B cell (primary cell): ENCODE results near the gene PIK3C2G. TPM values are rescaled to one million over a fixed set of nuclear protein-coding genes. Genes with fewer than 3 reads are reported as not detected.
"Not testable (repeated sequence)": the region's sequence is repeated elsewhere in the genome, so short reads cannot be mapped to it uniquely, and the experiment has no call there.

Experiments used
- ATAC-seq: fragments of 200-7000 bp; cut with Tn5 transposase; one replicate; pipeline ENCODE4 v1.10.0; 2021; ENCODE audit warnings: low read depth, mild to moderate bottlenecking, moderate number of reproducible peaks, moderate library complexity
- CTCF ChIA-PET: fragments of 350-600 bp; sonication (Branson Sonifier 250); formaldehyde crosslinking; loops from one replicate; lab custom pipeline; 2021; ENCODE audit warnings: antibody characterized with exemption, inconsistent platforms; lab: Charles Lee
- POLR2A ChIA-PET: fragments of 350-600 bp; sonication (Branson Sonifier 250); formaldehyde crosslinking; loops from one replicate; lab custom pipeline; 2021; ENCODE audit warnings: antibody characterized with exemption; lab: Charles Lee
- DNase-seq: peaks from one replicate; pipeline ENCODE4 v3.0.0; 2013
- H2AFZ ChIP-seq: 2 replicates; pipeline ENCODE4 v1.6.1; 2012; ENCODE audit warnings: mild to moderate bottlenecking, low read depth, low read length; ENCODE audit not compliant: insufficient read depth, poor library complexity, severe bottlenecking
- H3K27ac ChIP-seq, 2 donors: 1 replicate in 1 of 2; 2 replicates in 1 of 2; pipeline ENCODE4 v1.5.1; 2012 to 2013; ENCODE audit warnings: low read length in 2 of 2, mild to moderate bottlenecking in 2 of 2, moderate library complexity in 1 of 2
- H3K27me3 ChIP-seq, 4 experiments: fragments of 200-600 bp in 1 of 4; sonication (generic) in 1 of 4; replicated peaks in 1 of 4; 1 replicate in 2 of 4; 2 replicates in 2 of 4; pipeline versions ENCODE4 v1.6.1 to v1.7.0; 2013 to 2016; ENCODE audit warnings: low read length in 3 of 4, mild to moderate bottlenecking in 2 of 4, mixed read lengths in 1 of 4, moderate library complexity in 1 of 4; ENCODE audit not compliant: insufficient read depth in 4 of 4, control insufficient read depth in 3 of 4; ENCODE audit errors: control extremely low read depth in 1 of 4
- H3K36me3 ChIP-seq, 2 experiments: replicated peaks in 1 of 2; 1 replicate in 1 of 2; 2 replicates in 1 of 2; pipeline versions ENCODE4 v1.6.1 to v1.7.1; 2013; ENCODE audit warnings: low read length in 1 of 2; ENCODE audit not compliant: insufficient read depth in 2 of 2, control insufficient read depth in 1 of 2; ENCODE audit errors: control extremely low read depth in 1 of 2, extremely low read depth in 1 of 2
- H3K4me1 ChIP-seq, 2 donors: fragments of 200-600 bp in 1 of 2; sonication (generic) in 1 of 2; 1 replicate in 1 of 2; 2 replicates in 1 of 2; pipeline versions ENCODE4 v1.5.1 to v1.6.1; 2013 to 2017; ENCODE audit warnings: low read length in 2 of 2; ENCODE audit not compliant: control insufficient read depth in 2 of 2, insufficient read depth in 2 of 2
- H3K4me2 ChIP-seq: replicated peaks from 2 replicates; pipeline ENCODE3; 2012; ENCODE audit warnings: mild to moderate bottlenecking, low read depth, low read length; ENCODE audit not compliant: poor library complexity, severe bottlenecking
- H3K4me3 ChIP-seq, 5 experiments: fragments of 200-600 bp in 1 of 5; sonication (generic) in 1 of 5; 1 replicate in 3 of 5; 2 replicates in 2 of 5; pipeline versions ENCODE4 v1.5.1 to v1.7.0; 2011 to 2016; ENCODE audit warnings: low read length in 4 of 5, mild to moderate bottlenecking in 4 of 5, low read depth in 2 of 5, control low read depth in 1 of 5, moderate library complexity in 1 of 5; ENCODE audit not compliant: insufficient read depth in 1 of 5; ENCODE audit errors: control extremely low read depth in 1 of 5, extremely low read depth in 1 of 5
- H3K79me2 ChIP-seq: fragments of 200-600 bp; sonication (generic); one replicate; pipeline ENCODE4 v1.6.0; 2016; ENCODE audit warnings: low read length; ENCODE audit not compliant: control insufficient read depth, insufficient read depth
- H3K9ac ChIP-seq: fragments of 200-600 bp; sonication (generic); 2 replicates; pipeline ENCODE4 v1.6.1; 2017; ENCODE audit warnings: mild to moderate bottlenecking, low read length, moderate library complexity
- H3K9me3 ChIP-seq, 3 donors: one replicate each; pipeline versions ENCODE4 v1.6.1 to v1.7.1; 2013; ENCODE audit warnings: low read length in 2 of 3; ENCODE audit not compliant: control insufficient read depth in 2 of 3, insufficient read depth in 1 of 3; ENCODE audit errors: control extremely low read depth in 1 of 3
- H4K20me1 ChIP-seq: 2 replicates; pipeline ENCODE4 v1.6.0; 2012; ENCODE audit warnings: mild to moderate bottlenecking, low read length; ENCODE audit not compliant: insufficient read depth, control insufficient read depth, poor library complexity, severe bottlenecking
- H3K27ac Mint-ChIP-seq: one replicate; pipeline ENCODE4 v1.8.0; 2021; ENCODE audit warnings: mixed read lengths
- H3K27me3 Mint-ChIP-seq: one replicate; pipeline ENCODE4 v1.8.0; 2021; ENCODE audit warnings: mixed read lengths
- H3K4me1 Mint-ChIP-seq: one replicate; pipeline ENCODE4 v1.8.0; 2021; ENCODE audit warnings: mixed read lengths
- H3K4me3 Mint-ChIP-seq: one replicate; pipeline ENCODE4 v1.8.0; 2021; ENCODE audit warnings: mixed read lengths
- H3K9me3 Mint-ChIP-seq: one replicate; pipeline ENCODE4 v1.8.0; 2022; ENCODE audit warnings: mixed read lengths; ENCODE audit not compliant: insufficient read depth
- CTCF ChIP-seq: fragments of 200-600 bp; IDR thresholded peaks from one replicate; pipeline ENCODE4 v1.8.0; 2022; ENCODE audit warnings: antibody characterized with exemption, mild to moderate bottlenecking
- EZH2 ChIP-seq: IDR thresholded peaks from 2 replicates; pipeline ENCODE4 v1.6.1; 2012; ENCODE audit warnings: borderline replicate concordance, low read depth, mild to moderate bottlenecking, moderate library complexity, low read length; ENCODE audit not compliant: insufficient read depth, poor library complexity, severe bottlenecking
- WGBS: methylation state at CpG from one replicate; pipeline ENCODE4 v1.1.5; 2013; ENCODE audit warnings: missing lambda C conversion rate; ENCODE audit not compliant: insufficient coverage; 5-methylcytosine and 5-hydroxymethylcytosine counted together
- intact Hi-C: fragments of 100-400 bp; cut with micrococcal nuclease; formaldehyde crosslinking; loops from one replicate; pipeline ENCODE4 v1.10.0; 2022
- polyA plus RNA-seq: library from polyadenylated mRNA; depleted of rRNA; stranded (reverse); fragments of >200 nt; gene quantifications from 2 replicates; pipeline ENCODE4 v1.2.3, GENCODE V29; 2012
- total RNA-seq, 2 donors: library from RNA; stranded (reverse); fragments of 120-200 nt in 1 of 2; gene quantifications; 1 replicate in 1 of 2; 2 replicates in 1 of 2; pipeline versions ENCODE4 v1.2.3 to v1.2.4, GENCODE V29; 2013 to 2022

Gene PIK3C2G
- total and polyA plus RNA-seq, 2 donors (not counting 1 experiment from before 2014, with no cell fraction given) = not detected

GRCh38 chr12:18492372-18493025 is 231.2 kb downstream of the PIK3C2G start:
- Histone ChIP-seq H3K79me2 (no peaks in the 10 kb centered on the region), H2AFZ (no peak overlapping the region), H3K27ac (no peak overlapping the region), H3K4me2 (no peak overlapping the region), H3K36me3 (no peaks in the 10 kb centered on the region), H3K4me3 (no peak overlapping the region), H3K27me3 (no peaks in the 10 kb centered on the region), H3K4me1 (no peaks in the 10 kb centered on the region), H3K9me3 (peaks cover 0 to 3% (median 0%) of the 10 kb centered on the region in 3 donors), H4K20me1 (no peaks in the 10 kb centered on the region), H3K9ac (no peak overlapping the region)
- WGBS = 92% methylated on average over 2 of the region's 2 CpGs
- intact Hi-C loops = no loop called here
- no peak for ATAC-seq
- Mint-ChIP-seq H3K27ac (no peak overlapping the region), H3K27me3 (no peaks in the 10 kb centered on the region), H3K4me3 (no peak overlapping the region), H3K9me3 (no peaks in the 10 kb centered on the region), H3K4me1 (no peaks in the 10 kb centered on the region)
- DNase-seq = no peak
- TF ChIP-seq EZH2 = no peak
- no peak for TF ChIP-seq CTCF
- POLR2A ChIA-PET = no interaction called here
- CTCF ChIA-PET = no interaction called here

GRCh38 chr12:18496156-18496555 is 234.8 kb downstream of the PIK3C2G start:
- Histone ChIP-seq H3K4me2 (no peak overlapping the region), H3K4me1 (no peaks in the 10 kb centered on the region), H3K79me2 (no peaks in the 10 kb centered on the region), H3K27me3 (no peaks in the 10 kb centered on the region), H3K4me3 (no peak overlapping the region), H3K9ac (no peak overlapping the region), H3K36me3 (no peaks in the 10 kb centered on the region), H4K20me1 (no peaks in the 10 kb centered on the region), H3K27ac (no peak overlapping the region), H3K9me3 (peaks cover 0 to 12% (median 0%) of the 10 kb centered on the region in 3 donors), H2AFZ (no peak overlapping the region)
- ChIA-PET CTCF (no interaction called here), POLR2A (no interaction called here)
- intact Hi-C loops = no loop called here
- ATAC-seq = no peak
- Mint-ChIP-seq H3K27ac (no peak overlapping the region), H3K4me1 (no peaks in the 10 kb centered on the region), H3K4me3 (no peak overlapping the region), H3K27me3 (no peaks in the 10 kb centered on the region), H3K9me3 (no peaks in the 10 kb centered on the region)
- WGBS = no CpG with 5 or more reads among the region's 2 CpGs
- TF ChIP-seq CTCF (no peak), EZH2 (no peak)
- no peak for DNase-seq

GRCh38 chr12:18500160-18500574 is 238.8 kb downstream of the PIK3C2G start:
- H3K27me3 Mint-ChIP-seq, POLR2A ChIA-PET, H3K27ac ChIP-seq, H4K20me1 ChIP-seq, H3K4me3 Mint-ChIP-seq, H3K9me3 ChIP-seq, DNase-seq, intact Hi-C loops, H3K4me2 ChIP-seq, H2AFZ ChIP-seq, H3K4me3 ChIP-seq, H3K9me3 Mint-ChIP-seq, CTCF ChIA-PET, H3K27me3 ChIP-seq, H3K4me1 Mint-ChIP-seq, ATAC-seq, H3K36me3 ChIP-seq, H3K9ac ChIP-seq, H3K79me2 ChIP-seq, H3K27ac Mint-ChIP-seq, H3K4me1 ChIP-seq: not testable (repeated sequence)
- 97% methylated on average over 29 of the region's 35 CpGs for WGBS
